PFSK-1 (cell line): Measurements from ENCODE around the gene KCNB1.

Experiments
- FOXP2 ChIP-seq: optimal IDR thresholded peaks from 2 replicates; pipeline ENCODE3; 2011; ENCODE audit warnings: borderline replicate concordance, control low read depth, inconsistent platforms; ENCODE audit not compliant: insufficient read depth; ENCODE audit errors: extremely low read length, extremely low read depth
- POLR2AphosphoS5 ChIP-seq: IDR thresholded peaks from 2 replicates; pipeline ENCODE4 v1.6.1; 2012; ENCODE audit warnings: low read depth, mild to moderate bottlenecking, control low read depth, low read length, moderate library complexity
- SIN3A ChIP-seq: IDR thresholded peaks from 2 replicates; pipeline ENCODE4 v1.6.1; 2012; ENCODE audit warnings: mild to moderate bottlenecking, low read length, moderate library complexity, borderline replicate concordance; ENCODE audit not compliant: insufficient read depth
- TAF1 ChIP-seq: IDR thresholded peaks from 2 replicates; pipeline ENCODE4 v1.6.1; 2012; ENCODE audit warnings: low read length, control low read depth, borderline replicate concordance; ENCODE audit not compliant: insufficient read depth
- TF ChIP-seq, protein P1 (sequence below), 2 experiments: IDR thresholded peaks; 2 replicates each; pipeline versions ENCODE4 v1.6.1 to v1.8.0; 2011 to 2012; ENCODE audit warnings: low read depth in 2 of 2, low read length in 2 of 2, control low read depth in 1 of 2, inconsistent platforms in 1 of 2, mild to moderate bottlenecking in 1 of 2, moderate library complexity in 1 of 2; ENCODE audit not compliant: insufficient read depth in 1 of 2

Gene KCNB1

DNA sequence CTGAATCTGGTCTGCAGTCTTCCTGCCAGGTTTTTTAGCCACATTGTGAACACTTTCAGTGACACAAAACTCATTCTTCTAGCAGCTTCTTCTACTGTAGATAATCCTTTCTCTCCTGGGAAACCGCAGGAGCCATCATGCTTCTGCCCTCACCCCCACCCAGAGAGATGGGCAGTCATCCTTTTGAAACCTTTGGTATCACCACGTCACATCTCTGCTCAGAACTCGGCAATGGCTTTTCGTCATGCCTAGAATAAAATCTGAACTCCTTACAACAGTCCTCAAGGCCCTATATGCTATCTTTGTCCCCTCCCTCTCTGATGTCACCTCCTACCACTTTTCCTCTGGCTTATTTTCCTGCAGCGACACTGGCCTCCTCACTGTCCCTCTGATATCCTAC lies 158.2 kb downstream of the KCNB1 start:
- TF ChIP-seq, protein P1, sequence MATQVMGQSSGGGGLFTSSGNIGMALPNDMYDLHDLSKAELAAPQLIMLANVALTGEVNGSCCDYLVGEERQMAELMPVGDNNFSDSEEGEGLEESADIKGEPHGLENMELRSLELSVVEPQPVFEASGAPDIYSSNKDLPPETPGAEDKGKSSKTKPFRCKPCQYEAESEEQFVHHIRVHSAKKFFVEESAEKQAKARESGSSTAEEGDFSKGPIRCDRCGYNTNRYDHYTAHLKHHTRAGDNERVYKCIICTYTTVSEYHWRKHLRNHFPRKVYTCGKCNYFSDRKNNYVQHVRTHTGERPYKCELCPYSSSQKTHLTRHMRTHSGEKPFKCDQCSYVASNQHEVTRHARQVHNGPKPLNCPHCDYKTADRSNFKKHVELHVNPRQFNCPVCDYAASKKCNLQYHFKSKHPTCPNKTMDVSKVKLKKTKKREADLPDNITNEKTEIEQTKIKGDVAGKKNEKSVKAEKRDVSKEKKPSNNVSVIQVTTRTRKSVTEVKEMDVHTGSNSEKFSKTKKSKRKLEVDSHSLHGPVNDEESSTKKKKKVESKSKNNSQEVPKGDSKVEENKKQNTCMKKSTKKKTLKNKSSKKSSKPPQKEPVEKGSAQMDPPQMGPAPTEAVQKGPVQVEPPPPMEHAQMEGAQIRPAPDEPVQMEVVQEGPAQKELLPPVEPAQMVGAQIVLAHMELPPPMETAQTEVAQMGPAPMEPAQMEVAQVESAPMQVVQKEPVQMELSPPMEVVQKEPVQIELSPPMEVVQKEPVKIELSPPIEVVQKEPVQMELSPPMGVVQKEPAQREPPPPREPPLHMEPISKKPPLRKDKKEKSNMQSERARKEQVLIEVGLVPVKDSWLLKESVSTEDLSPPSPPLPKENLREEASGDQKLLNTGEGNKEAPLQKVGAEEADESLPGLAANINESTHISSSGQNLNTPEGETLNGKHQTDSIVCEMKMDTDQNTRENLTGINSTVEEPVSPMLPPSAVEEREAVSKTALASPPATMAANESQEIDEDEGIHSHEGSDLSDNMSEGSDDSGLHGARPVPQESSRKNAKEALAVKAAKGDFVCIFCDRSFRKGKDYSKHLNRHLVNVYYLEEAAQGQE (IDR thresholded peaks at IDR 0.05; ENCODE audit: insufficient read depth in 1 of 2, low read depth in 2 of 2, low read length in 2 of 2) = no peak
- TF ChIP-seq SIN3A (no peak), POLR2AphosphoS5 (no peak), FOXP2 (no peak), TAF1 (no peak)

- TF ChIP-seq, protein P1 (IDR thresholded peaks at IDR 0.05; ENCODE audit: insufficient read depth in 1 of 2, low read depth in 2 of 2, low read length in 2 of 2) = no peak
- TF ChIP-seq TAF1 (no peak), POLR2AphosphoS5 (no peak), FOXP2 (no peak), SIN3A (no peak)
Measured at GRCh38 chr20:49323622-49324238, 158.7 kb downstream of the KCNB1 start.

GRCh38 chr20:49320460-49320859 lies 162.0 kb downstream of the KCNB1 start:
- TF ChIP-seq SIN3A = no peak
- TF ChIP-seq POLR2AphosphoS5 = no peak
- no peak for TF ChIP-seq TAF1
- TF ChIP-seq, protein P1 (IDR thresholded peaks at IDR 0.05; ENCODE audit: insufficient read depth in 1 of 2, low read depth in 2 of 2, low read length in 2 of 2) = no peak
- TF ChIP-seq FOXP2 = no peak

DNA sequence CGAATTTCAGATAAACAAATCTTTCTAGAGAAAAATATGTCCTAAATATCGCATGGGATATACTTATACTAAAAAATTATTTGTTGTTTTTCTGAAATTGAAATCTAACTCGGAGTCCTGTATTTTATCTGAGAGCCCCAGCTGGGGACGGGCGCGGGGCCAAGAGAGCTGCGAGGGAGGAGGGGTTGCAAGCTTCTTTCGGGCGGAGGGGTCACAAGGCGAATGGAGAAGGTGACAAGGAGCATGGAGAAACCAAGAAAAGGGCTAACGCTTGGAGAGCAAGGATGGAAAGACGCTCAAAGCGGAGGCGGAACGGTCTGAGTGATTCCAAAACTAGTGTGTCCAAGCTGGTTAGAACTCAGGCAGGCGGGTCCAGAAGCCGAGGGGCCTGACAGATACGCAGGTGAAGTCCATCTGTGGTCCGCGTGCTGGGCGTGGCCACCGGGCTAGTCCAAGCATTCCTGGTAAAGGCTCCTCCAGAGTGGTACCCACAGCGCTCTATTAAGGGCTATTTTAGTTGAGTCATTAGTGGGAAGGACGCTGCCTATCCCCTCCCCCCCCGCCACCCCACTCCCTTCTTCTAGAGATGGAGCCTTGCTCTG lies 163.2 kb downstream of the KCNB1 start:
- TF ChIP-seq TAF1 (no peak), SIN3A (no peak)
- TF ChIP-seq, protein P1 (IDR thresholded peaks at IDR 0.05; ENCODE audit: insufficient read depth in 1 of 2, low read depth in 2 of 2, low read length in 2 of 2) = no peak
